Thoracic aorta (tissue), 2 donors: ENCODE measurements around the gene MCTP2. TPM values are rescaled to one million over a fixed set of nuclear protein-coding genes. Genes with fewer than 3 reads are reported as not detected.

Source experiments
- ATAC-seq: fragments of 150-250 bp; one replicate; pipeline ENCODE4 v1.8.0; 2017; ENCODE audit warnings: low read depth; ENCODE audit not compliant: insufficient number of reproducible peaks, low FRiP score
- DNase-seq: peaks from one replicate; pipeline ENCODE4 v3.0.0-alpha.2; 2020; ENCODE audit warnings: low spot score
- H3K27ac ChIP-seq, 2 donors: fragments of 200-600 bp; sonication (generic); 1 replicate in 1 of 2; 2 replicates in 1 of 2; pipeline ENCODE4 v1.5.1; 2016; ENCODE audit warnings: mild to moderate bottlenecking in 2 of 2, moderate library complexity in 2 of 2
- H3K27me3 ChIP-seq: fragments of 200-600 bp; sonication (generic); replicated peaks from 2 replicates; pipeline ENCODE4 v1.6.0; 2016; ENCODE audit warnings: mild to moderate bottlenecking; ENCODE audit not compliant: insufficient read depth
- H3K36me3 ChIP-seq: fragments of 200-600 bp; sonication (generic); one replicate; pipeline ENCODE4 v1.5.1; 2016
- H3K4me1 ChIP-seq, 2 donors: fragments of 200-600 bp; sonication (generic); 1 replicate in 1 of 2; 2 replicates in 1 of 2; pipeline versions ENCODE4 v1.5.1 to v1.6.0; 2016; ENCODE audit warnings: low read depth in 2 of 2, mild to moderate bottlenecking in 1 of 2; ENCODE audit not compliant: control insufficient read depth in 1 of 2
- H3K4me3 ChIP-seq: fragments of 200-600 bp; sonication (generic); 2 replicates; pipeline ENCODE4 v1.5.1; 2016; ENCODE audit warnings: mild to moderate bottlenecking
- H3K9me3 ChIP-seq: fragments of 200-600 bp; sonication (generic); 2 replicates; pipeline ENCODE4 v1.5.1; 2016
- CTCF ChIP-seq: fragments of 200-600 bp; sonication (generic); IDR thresholded peaks from one replicate; pipeline ENCODE4 v1.5.1; 2019; ENCODE audit warnings: antibody characterized with exemption
- total RNA-seq, 2 donors: library from RNA; depleted of rRNA; stranded (reverse); fragments of >200 nt; gene quantifications; one replicate each; pipeline versions ENCODE4 v1.1.0 to v1.2.3, GENCODE V29; 2016

Gene MCTP2
- total RNA-seq, 2 donors from 2014 or later: 15.7 to 16.6 TPM

GRCh38 chr15:94235646-94236045 is 4.3 kb downstream of the MCTP2 start:
- no peaks in the 10 kb centered on the region for H3K36me3 ChIP-seq
- H3K4me3 ChIP-seq: no peak overlapping the region
- ATAC-seq (no peak), DNase-seq (no peak)
- no peak for TF ChIP-seq CTCF
- H3K27ac ChIP-seq: no peak overlapping the region
- H3K27me3 ChIP-seq: no peaks in the 10 kb centered on the region
- H3K9me3 ChIP-seq: no peaks in the 10 kb centered on the region
- peaks cover 0 to 8% of the 10 kb centered on the region in 2 donors for H3K4me1 ChIP-seq

GRCh38 chr15:94236608-94237007 is 5.2 kb downstream of the MCTP2 start:
- Histone ChIP-seq H3K27ac (no peak overlapping the region), H3K4me3 (no peak overlapping the region), H3K9me3 (no peaks in the 10 kb centered on the region), H3K36me3 (no peaks in the 10 kb centered on the region), H3K27me3 (no peaks in the 10 kb centered on the region), H3K4me1 (peaks cover 0 to 1% of the 10 kb centered on the region in 2 donors)
- ATAC-seq: no peak
- DNase-seq: no peak
- no peak for TF ChIP-seq CTCF

GRCh38 chr15:94237903-94238302 is 6.5 kb downstream of the MCTP2 start:
- H3K4me1 ChIP-seq: no peaks in the 10 kb centered on the region
- H3K9me3 ChIP-seq: no peaks in the 10 kb centered on the region
- no peak overlapping the region for H3K4me3 ChIP-seq
- DNase-seq (no peak), ATAC-seq (no peak)
- H3K36me3 ChIP-seq: no peaks in the 10 kb centered on the region
- H3K27me3 ChIP-seq: no peaks in the 10 kb centered on the region
- no peak overlapping the region for H3K27ac ChIP-seq
- no peak for TF ChIP-seq CTCF

GRCh38 chr15:94238539-94239118 is 7.3 kb downstream of the MCTP2 start:
- H3K4me3 ChIP-seq: no peak overlapping the region
- no peaks in the 10 kb centered on the region for H3K4me1 ChIP-seq
- no peak for TF ChIP-seq CTCF
- no peak overlapping the region for H3K27ac ChIP-seq
- DNase-seq: no peak
- H3K36me3 ChIP-seq: no peaks in the 10 kb centered on the region
- no peaks in the 10 kb centered on the region for H3K9me3 ChIP-seq
- H3K27me3 ChIP-seq: no peaks in the 10 kb centered on the region
- ATAC-seq: no peak

GRCh38 chr15:94239474-94239873 is 8.1 kb downstream of the MCTP2 start:
- ATAC-seq (no peak), DNase-seq (no peak)
- Histone ChIP-seq H3K27ac (no peak overlapping the region), H3K27me3 (no peaks in the 10 kb centered on the region), H3K4me1 (no peaks in the 10 kb centered on the region), H3K36me3 (no peaks in the 10 kb centered on the region), H3K9me3 (no peaks in the 10 kb centered on the region), H3K4me3 (no peak overlapping the region)
- no peak for TF ChIP-seq CTCF
